Stomach (tissue), 4 donors: ENCODE results near the gene CPAMD8.

ENCODE experiments used
- POLR2A ChIP-seq, 4 donors: fragments of 450-650 bp; IDR thresholded peaks; one replicate each; pipeline ENCODE4 v1.6.1; 2016; ENCODE audit warnings: antibody characterized with exemption in 4 of 4, control low read depth in 2 of 4, mild to moderate bottlenecking in 1 of 4, moderate library complexity in 1 of 4
- TF ChIP-seq, protein P1 (sequence below), 7 experiments: fragments of 450-650 bp in 4 of 7; fragments of 200-600 bp in 3 of 7; sonication (generic) in 3 of 7; IDR thresholded peaks; one replicate each; pipeline ENCODE4 v1.5.1; 2016 to 2019; ENCODE audit warnings: antibody characterized with exemption in 7 of 7, control low read depth in 2 of 7, mild to moderate bottlenecking in 1 of 7

DNA sequence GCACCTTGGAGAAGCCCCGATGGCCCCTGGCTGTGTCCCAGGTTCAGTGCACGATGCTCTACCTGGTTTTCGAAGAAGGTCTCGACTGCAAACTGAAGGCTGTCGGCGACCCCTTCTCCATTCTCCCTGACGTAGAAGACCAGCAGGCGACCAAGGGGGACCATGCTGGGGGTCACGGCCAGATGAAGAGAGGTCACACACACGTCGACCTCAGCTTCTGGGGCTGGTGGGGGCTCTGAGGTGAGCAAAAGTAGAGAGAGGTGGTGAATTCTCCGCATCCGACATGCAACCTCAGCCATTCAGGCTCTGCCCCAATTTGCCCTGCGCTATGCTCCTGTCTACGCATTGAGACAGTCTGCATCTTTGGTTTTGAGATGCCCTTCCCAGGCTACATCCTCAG lies 49.3 kb downstream of the CPAMD8 start:
- TF ChIP-seq, protein P1, sequence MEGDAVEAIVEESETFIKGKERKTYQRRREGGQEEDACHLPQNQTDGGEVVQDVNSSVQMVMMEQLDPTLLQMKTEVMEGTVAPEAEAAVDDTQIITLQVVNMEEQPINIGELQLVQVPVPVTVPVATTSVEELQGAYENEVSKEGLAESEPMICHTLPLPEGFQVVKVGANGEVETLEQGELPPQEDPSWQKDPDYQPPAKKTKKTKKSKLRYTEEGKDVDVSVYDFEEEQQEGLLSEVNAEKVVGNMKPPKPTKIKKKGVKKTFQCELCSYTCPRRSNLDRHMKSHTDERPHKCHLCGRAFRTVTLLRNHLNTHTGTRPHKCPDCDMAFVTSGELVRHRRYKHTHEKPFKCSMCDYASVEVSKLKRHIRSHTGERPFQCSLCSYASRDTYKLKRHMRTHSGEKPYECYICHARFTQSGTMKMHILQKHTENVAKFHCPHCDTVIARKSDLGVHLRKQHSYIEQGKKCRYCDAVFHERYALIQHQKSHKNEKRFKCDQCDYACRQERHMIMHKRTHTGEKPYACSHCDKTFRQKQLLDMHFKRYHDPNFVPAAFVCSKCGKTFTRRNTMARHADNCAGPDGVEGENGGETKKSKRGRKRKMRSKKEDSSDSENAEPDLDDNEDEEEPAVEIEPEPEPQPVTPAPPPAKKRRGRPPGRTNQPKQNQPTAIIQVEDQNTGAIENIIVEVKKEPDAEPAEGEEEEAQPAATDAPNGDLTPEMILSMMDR (IDR thresholded peaks at IDR 0.05): no peak
- TF ChIP-seq POLR2A (IDR thresholded peaks at IDR 0.05): no peak
